HCT116 (cell line): Measurements from ENCODE around the gene EIPR1.

Source experiments
- CTCF ChIP-seq, 3 experiments: fragments of 200-600 bp in 1 of 3; sonication (generic) in 1 of 3; IDR thresholded peaks in 2 of 3; conservative IDR thresholded peaks in 1 of 3; 2 replicates each; pipeline ENCODE4 v1.5.1; 2012 to 2017; ENCODE audit warnings: low read depth in 2 of 3, low read length in 2 of 3, antibody characterized with exemption in 1 of 3, borderline replicate concordance in 1 of 3, control low read depth in 1 of 3, mild to moderate bottlenecking in 1 of 3, mixed read lengths in 1 of 3, mixed run types in 1 of 3, moderate library complexity in 1 of 3; ENCODE audit not compliant: insufficient read depth in 1 of 3
- REST ChIP-seq: IDR thresholded peaks from 2 replicates; pipeline ENCODE4 v1.6.1; 2012; ENCODE audit warnings: low read depth
- SP1 ChIP-seq: IDR thresholded peaks from 2 replicates; pipeline ENCODE4 v1.6.1; 2012; ENCODE audit warnings: low read depth

- no peak for TF ChIP-seq REST
- no peak for TF ChIP-seq CTCF (IDR thresholded peaks at IDR 0.05 in 2 of 3, conservative IDR thresholded peaks at IDR 0.05 in 1 of 3; ENCODE audit: borderline replicate concordance in 1 of 3, insufficient read depth in 1 of 3, low read depth in 2 of 3, low read length in 2 of 3)
- no peak for TF ChIP-seq SP1
Observed at GRCh38 chr2:3411103-3411502, 33.5 kb upstream of the EIPR1 start.
